GM12878 (cell line): ENCODE measurements around the gene TRH.

Experiments
- CREM ChIP-seq: IDR thresholded peaks from 2 replicates; pipeline ENCODE4 v1.6.1; 2014; ENCODE audit warnings: antibody characterized with exemption, low read depth
- JUNB ChIP-seq: IDR thresholded peaks from 2 replicates; pipeline ENCODE4 v1.6.1; 2016; ENCODE audit warnings: antibody characterized with exemption, mild to moderate bottlenecking
- POLR2A ChIP-seq: IDR thresholded peaks from 2 replicates; pipeline ENCODE4 v1.6.1; 2011; ENCODE audit warnings: low read depth, mild to moderate bottlenecking, low read length
- REST ChIP-seq: IDR thresholded peaks from 2 replicates; pipeline ENCODE4 v1.6.1; 2012; ENCODE audit warnings: mild to moderate bottlenecking, low read depth, low read length
- SP1 ChIP-seq: IDR thresholded peaks from one replicate; pipeline ENCODE4 v1.6.1; 2011; ENCODE audit warnings: low read depth, low read length
- TAF1 ChIP-seq: IDR thresholded peaks from 2 replicates; pipeline ENCODE4 v1.6.1; 2011; ENCODE audit warnings: mild to moderate bottlenecking, low read depth, low read length, borderline replicate concordance
- TF ChIP-seq, protein P1 (sequence below), 3 experiments: IDR thresholded peaks in 2 of 3; conservative IDR thresholded peaks in 1 of 3; 2 replicates each; pipeline ENCODE4 v1.5.1; 2011; ENCODE audit warnings: low read depth in 3 of 3, low read length in 3 of 3, mild to moderate bottlenecking in 3 of 3, control low read depth in 2 of 3, moderate library complexity in 2 of 3, inconsistent platforms in 1 of 3, mixed read lengths in 1 of 3; ENCODE audit not compliant: control insufficient read depth in 2 of 3, insufficient read depth in 1 of 3; ENCODE audit errors: extremely low read depth in 1 of 3

DNA sequence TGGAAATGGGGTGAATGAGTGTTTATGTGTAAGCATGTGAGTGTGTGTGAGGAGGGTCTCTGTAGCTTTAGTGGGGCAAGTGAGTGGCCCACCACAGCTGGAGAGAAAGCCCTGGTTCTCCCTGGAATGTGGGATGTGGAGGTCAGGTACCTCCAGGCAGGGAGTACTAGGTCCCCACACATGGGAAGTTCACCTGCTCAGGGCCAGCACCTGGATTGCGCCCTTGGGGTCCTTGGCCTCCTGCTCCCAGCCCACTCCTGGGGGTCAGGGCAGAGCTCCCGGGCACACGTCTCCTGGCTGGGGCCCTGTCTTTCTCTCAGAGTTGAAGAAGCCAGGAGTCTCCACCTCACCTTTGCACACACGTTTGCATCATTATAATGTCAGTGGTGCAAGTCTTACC is 41.0 kb upstream of the TRH start:
- TF ChIP-seq REST, result no peak
- no peak for TF ChIP-seq SP1
- no peak for TF ChIP-seq CREM
- TF ChIP-seq JUNB, result no peak
- TF ChIP-seq, protein P1, sequence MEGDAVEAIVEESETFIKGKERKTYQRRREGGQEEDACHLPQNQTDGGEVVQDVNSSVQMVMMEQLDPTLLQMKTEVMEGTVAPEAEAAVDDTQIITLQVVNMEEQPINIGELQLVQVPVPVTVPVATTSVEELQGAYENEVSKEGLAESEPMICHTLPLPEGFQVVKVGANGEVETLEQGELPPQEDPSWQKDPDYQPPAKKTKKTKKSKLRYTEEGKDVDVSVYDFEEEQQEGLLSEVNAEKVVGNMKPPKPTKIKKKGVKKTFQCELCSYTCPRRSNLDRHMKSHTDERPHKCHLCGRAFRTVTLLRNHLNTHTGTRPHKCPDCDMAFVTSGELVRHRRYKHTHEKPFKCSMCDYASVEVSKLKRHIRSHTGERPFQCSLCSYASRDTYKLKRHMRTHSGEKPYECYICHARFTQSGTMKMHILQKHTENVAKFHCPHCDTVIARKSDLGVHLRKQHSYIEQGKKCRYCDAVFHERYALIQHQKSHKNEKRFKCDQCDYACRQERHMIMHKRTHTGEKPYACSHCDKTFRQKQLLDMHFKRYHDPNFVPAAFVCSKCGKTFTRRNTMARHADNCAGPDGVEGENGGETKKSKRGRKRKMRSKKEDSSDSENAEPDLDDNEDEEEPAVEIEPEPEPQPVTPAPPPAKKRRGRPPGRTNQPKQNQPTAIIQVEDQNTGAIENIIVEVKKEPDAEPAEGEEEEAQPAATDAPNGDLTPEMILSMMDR (IDR thresholded peaks at IDR 0.05 in 2 of 3, conservative IDR thresholded peaks at IDR 0.05 in 1 of 3; ENCODE audit: control insufficient read depth in 2 of 3, extremely low read depth in 1 of 3, insufficient read depth in 1 of 3, low read depth in 3 of 3, low read length in 3 of 3), result no peak
- TF ChIP-seq POLR2A, result no peak
- TF ChIP-seq TAF1, result no peak
